WTC11 (cell line): ENCODE measurements around the gene KRTAP21-2. TPM values are rescaled to one million over a fixed set of nuclear protein-coding genes. Genes with fewer than 3 reads are reported as not detected.

ENCODE experiments used
- ATAC-seq: fragments of 200-7000 bp; cut with Tn5 transposase; 2 replicates; pipeline ENCODE4 v1.10.0; 2021; ENCODE audit warnings: mild to moderate bottlenecking, moderate library complexity
- CTCF ChIA-PET: fragments of 300-600 bp; sonication (Branson Sonifier 250); formaldehyde crosslinking; loops from one replicate; lab custom pipeline; 2021; ENCODE audit warnings: antibody characterized with exemption; lab: Charles Lee
- POLR2A ChIA-PET: fragments of 350-600 bp; sonication (Branson Sonifier 250); formaldehyde crosslinking; loops from one replicate; lab custom pipeline; 2021; ENCODE audit warnings: antibody characterized with exemption; lab: Charles Lee
- DNase-seq: peaks from one replicate; pipeline ENCODE4 v3.0.0; 2021; ENCODE audit warnings: low spot score
- H3K27ac Mint-ChIP-seq: 2 replicates; pipeline ENCODE4 v1.8.0; 2021; ENCODE audit warnings: mixed read lengths
- H3K27me3 Mint-ChIP-seq: 2 replicates; pipeline ENCODE4 v1.8.0; 2021; ENCODE audit warnings: low read depth, mild to moderate bottlenecking, moderate library complexity, mixed read lengths
- H3K36me3 Mint-ChIP-seq: 2 replicates; pipeline ENCODE4 v1.8.0; 2021; ENCODE audit warnings: mixed read lengths
- H3K4me1 Mint-ChIP-seq: 2 replicates; pipeline ENCODE4 v1.8.0; 2022; ENCODE audit warnings: mixed read lengths
- H3K4me3 Mint-ChIP-seq: 2 replicates; pipeline ENCODE4 v1.8.0; 2021; ENCODE audit warnings: mild to moderate bottlenecking, moderate library complexity, mixed read lengths
- H3K9me3 Mint-ChIP-seq: 2 replicates; pipeline ENCODE4 v1.8.0; 2021; ENCODE audit warnings: mixed read lengths
- CBFB ChIP-seq: sonication (generic); formaldehyde crosslinking; IDR thresholded peaks from 2 replicates; pipeline ENCODE4 v1.8.1; 2022; ENCODE audit warnings: mild to moderate bottlenecking, low read depth, missing genetic modification reagents
- CREB1 ChIP-seq: sonication (generic); formaldehyde crosslinking; IDR thresholded peaks from 2 replicates; pipeline ENCODE4 v1.8.0; 2023; ENCODE audit warnings: mild to moderate bottlenecking, missing genetic modification reagents
- ETV6 ChIP-seq: sonication (generic); formaldehyde crosslinking; IDR thresholded peaks from 2 replicates; pipeline ENCODE4 v1.8.1; 2022; ENCODE audit warnings: mild to moderate bottlenecking, missing genetic modification reagents
- JAZF1 ChIP-seq: fragments of 250-450 bp; sonication (Bioruptor Pico); IDR thresholded peaks from 2 replicates; pipeline ENCODE4 v1.9.0; 2021; ENCODE audit warnings: moderate library complexity, mild to moderate bottlenecking, inconsistent platforms
- JUN ChIP-seq: sonication (generic); formaldehyde crosslinking; IDR thresholded peaks from 2 replicates; pipeline ENCODE4 v1.8.0; 2023; ENCODE audit warnings: mild to moderate bottlenecking, missing genetic modification reagents
- MXD4 ChIP-seq: fragments of 250-450 bp; sonication (Bioruptor Pico); IDR thresholded peaks from 2 replicates; pipeline ENCODE4 v1.8.0; 2021; ENCODE audit warnings: mild to moderate bottlenecking, moderate library complexity, borderline replicate concordance
- MYBL2 ChIP-seq: sonication (generic); formaldehyde crosslinking; IDR thresholded peaks from 2 replicates; pipeline ENCODE4 v1.8.1; 2023; ENCODE audit warnings: mild to moderate bottlenecking, moderate library complexity, missing genetic modification reagents
- NFYB ChIP-seq: sonication (generic); formaldehyde crosslinking; conservative IDR thresholded peaks from 2 replicates; pipeline ENCODE4 v1.8.0; 2022; ENCODE audit warnings: low read depth, missing genetic modification reagents
- NR2C2 ChIP-seq: sonication (generic); formaldehyde crosslinking; IDR thresholded peaks from 2 replicates; pipeline ENCODE4 v1.8.0; 2022; ENCODE audit warnings: mild to moderate bottlenecking, missing genetic modification reagents
- NR3C1 ChIP-seq: sonication (generic); formaldehyde crosslinking; conservative IDR thresholded peaks from 2 replicates; pipeline ENCODE4 v1.8.1; 2023; ENCODE audit warnings: low read depth, mild to moderate bottlenecking, missing genetic modification reagents
- RORB ChIP-seq: fragments of 250-450 bp; sonication (Bioruptor Pico); IDR thresholded peaks from 2 replicates; pipeline ENCODE4 v1.9.0; 2021; ENCODE audit warnings: mild to moderate bottlenecking
- SMAD4 ChIP-seq: sonication (generic); formaldehyde crosslinking; IDR thresholded peaks from 2 replicates; pipeline ENCODE4 v1.8.0; 2022; ENCODE audit warnings: mild to moderate bottlenecking, missing genetic modification reagents
- TCF7 ChIP-seq: sonication (generic); formaldehyde crosslinking; IDR thresholded peaks from 2 replicates; pipeline ENCODE4 v1.8.0; 2022; ENCODE audit warnings: mild to moderate bottlenecking, low read depth, missing genetic modification reagents, moderate library complexity
- TEAD4 ChIP-seq: sonication (generic); formaldehyde crosslinking; IDR thresholded peaks from 2 replicates; pipeline ENCODE4 v1.8.0; 2022; ENCODE audit warnings: mild to moderate bottlenecking, missing genetic modification reagents
- ZNF263 ChIP-seq: sonication (generic); formaldehyde crosslinking; IDR thresholded peaks from 2 replicates; pipeline ENCODE4 v1.8.1; 2022; ENCODE audit warnings: low read depth, mild to moderate bottlenecking, moderate library complexity, missing genetic modification reagents
- ZNF317 ChIP-seq: sonication (generic); formaldehyde crosslinking; IDR thresholded peaks from 2 replicates; pipeline ENCODE4 v1.8.1; 2023; ENCODE audit warnings: low read depth, mild to moderate bottlenecking, moderate library complexity, missing genetic modification reagents, borderline replicate concordance
- total RNA-seq: library from RNA; stranded (reverse); gene quantifications from 3 replicates; pipeline ENCODE4 v1.2.3, GENCODE V29; 2021
- TF ChIP-seq, protein P1 (sequence below): fragments of 250-450 bp; sonication (Bioruptor Pico); IDR thresholded peaks from 2 replicates; pipeline ENCODE4 v1.9.0; 2021; ENCODE audit warnings: mild to moderate bottlenecking
- TF ChIP-seq, protein P2 (sequence below): sonication (generic); formaldehyde crosslinking; IDR thresholded peaks from 2 replicates; pipeline ENCODE4 v1.8.0; 2023; ENCODE audit warnings: missing genetic modification reagents
- TF ChIP-seq, protein P3 (sequence below): sonication (generic); formaldehyde crosslinking; IDR thresholded peaks from 2 replicates; pipeline ENCODE4 v1.8.1; 2023; ENCODE audit warnings: mild to moderate bottlenecking, missing genetic modification reagents, borderline replicate concordance
- TF ChIP-seq, protein P4 (sequence below): fragments of 200-600 bp; IDR thresholded peaks from 2 replicates; pipeline ENCODE4 v1.8.0; 2022; ENCODE audit warnings: antibody characterized with exemption
- TF ChIP-seq, protein P5 (sequence below): fragments of 250-450 bp; sonication (Bioruptor Pico); IDR thresholded peaks from 2 replicates; pipeline ENCODE4 v1.9.0; 2021; ENCODE audit warnings: mild to moderate bottlenecking, borderline replicate concordance

The KRTAP21-2 gene
- total RNA-seq, 1 experiment from 2014 or later: not detected

DNA sequence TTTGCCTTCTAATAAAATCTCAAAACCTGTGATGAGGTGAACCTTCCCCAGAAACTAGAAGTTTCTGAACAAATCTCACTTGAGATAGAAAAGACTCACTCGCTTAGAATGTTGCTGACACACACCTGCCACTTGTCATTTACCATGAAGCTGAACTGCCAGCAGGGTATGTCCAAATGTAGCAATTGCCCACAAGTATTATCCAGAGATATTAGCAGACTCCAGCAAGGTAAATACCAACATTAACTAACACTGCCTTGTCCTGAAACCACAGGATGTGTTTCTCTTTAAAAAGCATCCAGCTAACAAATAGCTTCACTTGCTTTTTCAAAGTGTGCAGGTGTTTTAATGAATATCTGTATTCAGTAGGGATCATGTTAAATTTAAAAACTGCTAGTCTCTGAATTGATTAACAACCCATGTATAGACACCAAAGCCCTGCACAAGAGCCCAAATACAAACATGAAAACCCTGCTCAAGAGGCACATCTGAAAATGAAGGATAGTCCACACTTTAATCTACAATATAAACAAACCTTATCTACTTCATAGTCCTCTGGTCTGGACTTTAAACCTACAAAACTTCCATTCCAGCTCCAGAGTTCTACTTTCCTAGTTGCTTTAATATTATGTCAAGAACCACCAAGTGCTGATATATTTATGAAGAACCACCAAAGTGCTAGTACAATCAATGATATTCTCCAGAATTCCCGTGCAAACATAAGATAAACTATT lies 46.7 kb upstream of the KRTAP21-2 start:
- ChIA-PET CTCF (no interaction called here), POLR2A (no interaction called here)
- Mint-ChIP-seq H3K4me1 (no peaks in the 10 kb centered on the region), H3K4me3 (no peak overlapping the region), H3K27me3 (no peaks in the 10 kb centered on the region; the same call in 1 of the 2 replicates), H3K27ac (no peak overlapping the region), H3K9me3 (no peaks in the 10 kb centered on the region), H3K36me3 (no peaks in the 10 kb centered on the region)
- DNase-seq (no peak), ATAC-seq (no peak)
- TF ChIP-seq CREB1 (no peak), ETV6 (CRISPR knock-in tag) (no peak), CBFB (no peak), NR3C1 (CRISPR knock-in tag) (no peak), NFYB (no peak), MXD4 (CRISPR knock-in tag) (no peak), ZNF317 (CRISPR knock-in tag) (no peak), TCF7 (no peak), MYBL2 (CRISPR knock-in tag) (no peak), TEAD4 (CRISPR knock-in tag) (no peak), SMAD4 (CRISPR knock-in tag) (no peak)
- TF ChIP-seq, protein P1, sequence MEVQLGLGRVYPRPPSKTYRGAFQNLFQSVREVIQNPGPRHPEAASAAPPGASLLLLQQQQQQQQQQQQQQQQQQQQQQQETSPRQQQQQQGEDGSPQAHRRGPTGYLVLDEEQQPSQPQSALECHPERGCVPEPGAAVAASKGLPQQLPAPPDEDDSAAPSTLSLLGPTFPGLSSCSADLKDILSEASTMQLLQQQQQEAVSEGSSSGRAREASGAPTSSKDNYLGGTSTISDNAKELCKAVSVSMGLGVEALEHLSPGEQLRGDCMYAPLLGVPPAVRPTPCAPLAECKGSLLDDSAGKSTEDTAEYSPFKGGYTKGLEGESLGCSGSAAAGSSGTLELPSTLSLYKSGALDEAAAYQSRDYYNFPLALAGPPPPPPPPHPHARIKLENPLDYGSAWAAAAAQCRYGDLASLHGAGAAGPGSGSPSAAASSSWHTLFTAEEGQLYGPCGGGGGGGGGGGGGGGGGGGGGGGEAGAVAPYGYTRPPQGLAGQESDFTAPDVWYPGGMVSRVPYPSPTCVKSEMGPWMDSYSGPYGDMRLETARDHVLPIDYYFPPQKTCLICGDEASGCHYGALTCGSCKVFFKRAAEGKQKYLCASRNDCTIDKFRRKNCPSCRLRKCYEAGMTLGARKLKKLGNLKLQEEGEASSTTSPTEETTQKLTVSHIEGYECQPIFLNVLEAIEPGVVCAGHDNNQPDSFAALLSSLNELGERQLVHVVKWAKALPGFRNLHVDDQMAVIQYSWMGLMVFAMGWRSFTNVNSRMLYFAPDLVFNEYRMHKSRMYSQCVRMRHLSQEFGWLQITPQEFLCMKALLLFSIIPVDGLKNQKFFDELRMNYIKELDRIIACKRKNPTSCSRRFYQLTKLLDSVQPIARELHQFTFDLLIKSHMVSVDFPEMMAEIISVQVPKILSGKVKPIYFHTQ (CRISPR knock-in tag): no peak
- TF ChIP-seq, protein P2, sequence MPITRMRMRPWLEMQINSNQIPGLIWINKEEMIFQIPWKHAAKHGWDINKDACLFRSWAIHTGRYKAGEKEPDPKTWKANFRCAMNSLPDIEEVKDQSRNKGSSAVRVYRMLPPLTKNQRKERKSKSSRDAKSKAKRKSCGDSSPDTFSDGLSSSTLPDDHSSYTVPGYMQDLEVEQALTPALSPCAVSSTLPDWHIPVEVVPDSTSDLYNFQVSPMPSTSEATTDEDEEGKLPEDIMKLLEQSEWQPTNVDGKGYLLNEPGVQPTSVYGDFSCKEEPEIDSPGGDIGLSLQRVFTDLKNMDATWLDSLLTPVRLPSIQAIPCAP (CRISPR knock-in tag): no peak
- TF ChIP-seq, protein P3, sequence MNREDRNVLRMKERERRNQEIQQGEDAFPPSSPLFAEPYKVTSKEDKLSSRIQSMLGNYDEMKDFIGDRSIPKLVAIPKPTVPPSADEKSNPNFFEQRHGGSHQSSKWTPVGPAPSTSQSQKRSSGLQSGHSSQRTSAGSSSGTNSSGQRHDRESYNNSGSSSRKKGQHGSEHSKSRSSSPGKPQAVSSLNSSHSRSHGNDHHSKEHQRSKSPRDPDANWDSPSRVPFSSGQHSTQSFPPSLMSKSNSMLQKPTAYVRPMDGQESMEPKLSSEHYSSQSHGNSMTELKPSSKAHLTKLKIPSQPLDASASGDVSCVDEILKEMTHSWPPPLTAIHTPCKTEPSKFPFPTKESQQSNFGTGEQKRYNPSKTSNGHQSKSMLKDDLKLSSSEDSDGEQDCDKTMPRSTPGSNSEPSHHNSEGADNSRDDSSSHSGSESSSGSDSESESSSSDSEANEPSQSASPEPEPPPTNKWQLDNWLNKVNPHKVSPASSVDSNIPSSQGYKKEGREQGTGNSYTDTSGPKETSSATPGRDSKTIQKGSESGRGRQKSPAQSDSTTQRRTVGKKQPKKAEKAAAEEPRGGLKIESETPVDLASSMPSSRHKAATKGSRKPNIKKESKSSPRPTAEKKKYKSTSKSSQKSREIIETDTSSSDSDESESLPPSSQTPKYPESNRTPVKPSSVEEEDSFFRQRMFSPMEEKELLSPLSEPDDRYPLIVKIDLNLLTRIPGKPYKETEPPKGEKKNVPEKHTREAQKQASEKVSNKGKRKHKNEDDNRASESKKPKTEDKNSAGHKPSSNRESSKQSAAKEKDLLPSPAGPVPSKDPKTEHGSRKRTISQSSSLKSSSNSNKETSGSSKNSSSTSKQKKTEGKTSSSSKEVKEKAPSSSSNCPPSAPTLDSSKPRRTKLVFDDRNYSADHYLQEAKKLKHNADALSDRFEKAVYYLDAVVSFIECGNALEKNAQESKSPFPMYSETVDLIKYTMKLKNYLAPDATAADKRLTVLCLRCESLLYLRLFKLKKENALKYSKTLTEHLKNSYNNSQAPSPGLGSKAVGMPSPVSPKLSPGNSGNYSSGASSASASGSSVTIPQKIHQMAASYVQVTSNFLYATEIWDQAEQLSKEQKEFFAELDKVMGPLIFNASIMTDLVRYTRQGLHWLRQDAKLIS (CRISPR knock-in tag): no peak
- TF ChIP-seq, protein P4, sequence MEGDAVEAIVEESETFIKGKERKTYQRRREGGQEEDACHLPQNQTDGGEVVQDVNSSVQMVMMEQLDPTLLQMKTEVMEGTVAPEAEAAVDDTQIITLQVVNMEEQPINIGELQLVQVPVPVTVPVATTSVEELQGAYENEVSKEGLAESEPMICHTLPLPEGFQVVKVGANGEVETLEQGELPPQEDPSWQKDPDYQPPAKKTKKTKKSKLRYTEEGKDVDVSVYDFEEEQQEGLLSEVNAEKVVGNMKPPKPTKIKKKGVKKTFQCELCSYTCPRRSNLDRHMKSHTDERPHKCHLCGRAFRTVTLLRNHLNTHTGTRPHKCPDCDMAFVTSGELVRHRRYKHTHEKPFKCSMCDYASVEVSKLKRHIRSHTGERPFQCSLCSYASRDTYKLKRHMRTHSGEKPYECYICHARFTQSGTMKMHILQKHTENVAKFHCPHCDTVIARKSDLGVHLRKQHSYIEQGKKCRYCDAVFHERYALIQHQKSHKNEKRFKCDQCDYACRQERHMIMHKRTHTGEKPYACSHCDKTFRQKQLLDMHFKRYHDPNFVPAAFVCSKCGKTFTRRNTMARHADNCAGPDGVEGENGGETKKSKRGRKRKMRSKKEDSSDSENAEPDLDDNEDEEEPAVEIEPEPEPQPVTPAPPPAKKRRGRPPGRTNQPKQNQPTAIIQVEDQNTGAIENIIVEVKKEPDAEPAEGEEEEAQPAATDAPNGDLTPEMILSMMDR: no peak

DNA sequence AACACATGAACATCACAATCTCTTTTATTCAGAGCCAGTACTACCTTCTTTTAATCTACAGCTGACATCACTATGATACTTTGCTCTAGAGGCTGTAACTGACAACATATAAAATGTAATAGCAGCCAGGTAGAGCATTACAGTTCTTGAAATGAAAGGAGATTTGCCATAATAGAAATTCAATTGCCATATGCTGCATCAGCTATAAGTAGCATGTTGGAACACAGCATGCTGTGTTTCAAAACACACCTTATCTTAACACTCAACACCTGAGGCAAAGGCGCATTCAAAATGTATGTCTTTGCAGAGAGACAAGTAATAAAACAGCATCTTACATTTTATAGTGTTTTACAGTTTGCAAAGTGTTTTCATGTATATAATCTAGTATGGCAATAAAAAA lies 32.2 kb upstream of the KRTAP21-2 start:
- no peaks in the 10 kb centered on the region for H3K27me3 Mint-ChIP-seq
- H3K27ac Mint-ChIP-seq: no peak overlapping the region
- DNase-seq (no peak), ATAC-seq (no peak)
- POLR2A ChIA-PET: no interaction called here
- H3K4me3 Mint-ChIP-seq: no peak overlapping the region
- peaks cover 16% of the 10 kb centered on the region for H3K9me3 Mint-ChIP-seq
- no peaks in the 10 kb centered on the region for H3K36me3 Mint-ChIP-seq
- H3K4me1 Mint-ChIP-seq: no peaks in the 10 kb centered on the region
- CTCF ChIA-PET: interaction anchor here (0.8 kb wide), 1 partner anchor 9 kb away, joined by 4 read pairs; no protein-coding TSS in a partner anchor
- TF ChIP-seq NR2C2 (CRISPR knock-in tag): no peak
- TF ChIP-seq RORB (CRISPR knock-in tag): no peak
- TF ChIP-seq JUN: no peak
- TF ChIP-seq, protein P5, sequence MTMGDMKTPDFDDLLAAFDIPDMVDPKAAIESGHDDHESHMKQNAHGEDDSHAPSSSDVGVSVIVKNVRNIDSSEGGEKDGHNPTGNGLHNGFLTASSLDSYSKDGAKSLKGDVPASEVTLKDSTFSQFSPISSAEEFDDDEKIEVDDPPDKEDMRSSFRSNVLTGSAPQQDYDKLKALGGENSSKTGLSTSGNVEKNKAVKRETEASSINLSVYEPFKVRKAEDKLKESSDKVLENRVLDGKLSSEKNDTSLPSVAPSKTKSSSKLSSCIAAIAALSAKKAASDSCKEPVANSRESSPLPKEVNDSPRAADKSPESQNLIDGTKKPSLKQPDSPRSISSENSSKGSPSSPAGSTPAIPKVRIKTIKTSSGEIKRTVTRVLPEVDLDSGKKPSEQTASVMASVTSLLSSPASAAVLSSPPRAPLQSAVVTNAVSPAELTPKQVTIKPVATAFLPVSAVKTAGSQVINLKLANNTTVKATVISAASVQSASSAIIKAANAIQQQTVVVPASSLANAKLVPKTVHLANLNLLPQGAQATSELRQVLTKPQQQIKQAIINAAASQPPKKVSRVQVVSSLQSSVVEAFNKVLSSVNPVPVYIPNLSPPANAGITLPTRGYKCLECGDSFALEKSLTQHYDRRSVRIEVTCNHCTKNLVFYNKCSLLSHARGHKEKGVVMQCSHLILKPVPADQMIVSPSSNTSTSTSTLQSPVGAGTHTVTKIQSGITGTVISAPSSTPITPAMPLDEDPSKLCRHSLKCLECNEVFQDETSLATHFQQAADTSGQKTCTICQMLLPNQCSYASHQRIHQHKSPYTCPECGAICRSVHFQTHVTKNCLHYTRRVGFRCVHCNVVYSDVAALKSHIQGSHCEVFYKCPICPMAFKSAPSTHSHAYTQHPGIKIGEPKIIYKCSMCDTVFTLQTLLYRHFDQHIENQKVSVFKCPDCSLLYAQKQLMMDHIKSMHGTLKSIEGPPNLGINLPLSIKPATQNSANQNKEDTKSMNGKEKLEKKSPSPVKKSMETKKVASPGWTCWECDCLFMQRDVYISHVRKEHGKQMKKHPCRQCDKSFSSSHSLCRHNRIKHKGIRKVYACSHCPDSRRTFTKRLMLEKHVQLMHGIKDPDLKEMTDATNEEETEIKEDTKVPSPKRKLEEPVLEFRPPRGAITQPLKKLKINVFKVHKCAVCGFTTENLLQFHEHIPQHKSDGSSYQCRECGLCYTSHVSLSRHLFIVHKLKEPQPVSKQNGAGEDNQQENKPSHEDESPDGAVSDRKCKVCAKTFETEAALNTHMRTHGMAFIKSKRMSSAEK: no peak
- no peak for TF ChIP-seq JAZF1 (CRISPR knock-in tag)
- TF ChIP-seq ZNF263 (CRISPR knock-in tag): no peak
- TF ChIP-seq TEAD4 (CRISPR knock-in tag): no peak
